ENCODE results near the gene HMGA1.
A peak's percentile ranks its signal among the peaks of the same experiment; 100 is the strongest.

Gene HMGA1

GRCh38 chr6:34223956-34224940, 12.4 kb upstream of the HMGA1 start:
- peak; percentile 89 to 94 (median 90) for DNase-seq (ENCODE audit: low read depth in 3 of 3)

- no peak for DNase-seq (ENCODE audit: low read depth in 3 of 3)
Measured at GRCh38 chr6:34225551-34225950, 11.1 kb upstream of the HMGA1 start.

GRCh38 chr6:34226066-34226465, 10.6 kb upstream of the HMGA1 start:
- no peak for DNase-seq (ENCODE audit: low read depth in 3 of 3)

- no peak for DNase-seq (ENCODE audit: low read depth in 3 of 3)
Measured at GRCh38 chr6:34226731-34227586, 9.7 kb upstream of the HMGA1 start.

GRCh38 chr6:34227761-34228421, 8.8 kb upstream of the HMGA1 start:
- DNase-seq (ENCODE audit: low read depth in 3 of 3) = no peak

- DNase-seq (ENCODE audit: low read depth in 3 of 3) = no peak
Measured at GRCh38 chr6:34229877-34230276, 6.8 kb upstream of the HMGA1 start.

- no peak for DNase-seq (ENCODE audit: low read depth in 3 of 3)
Measured at GRCh38 chr6:34230653-34231371, 5.9 kb upstream of the HMGA1 start.

- DNase-seq (ENCODE audit: low read depth in 3 of 3) = no peak
Measured at GRCh38 chr6:34231566-34232336, 4.9 kb upstream of the HMGA1 start.

GRCh38 chr6:34232901-34233300, 3.8 kb upstream of the HMGA1 start:
- no peak for DNase-seq (ENCODE audit: low read depth in 3 of 3)

GRCh38 chr6:34233867-34234266, 2.8 kb upstream of the HMGA1 start:
- no peak for DNase-seq (ENCODE audit: low read depth in 3 of 3)

GRCh38 chr6:34234667-34235306, 1.9 kb upstream of the HMGA1 start:
- no peak for DNase-seq (ENCODE audit: low read depth in 3 of 3)

- peak in 1 of 3 donors; percentile 60 for DNase-seq (ENCODE audit: low read depth in 3 of 3)
Measured at GRCh38 chr6:34235307-34236130, 1.2 kb upstream of the HMGA1 start.

- DNase-seq (ENCODE audit: low read depth in 3 of 3) = no peak
Measured at GRCh38 chr6:34236131-34236442, 586 bp upstream of the HMGA1 start.

- no peak for DNase-seq (ENCODE audit: low read depth in 3 of 3)
Measured at GRCh38 chr6:34237316-34237721, 646 bp downstream of the HMGA1 start.

- peak in 1 of 3 donors; percentile 69 for DNase-seq (ENCODE audit: low read depth in 3 of 3)
Measured at GRCh38 chr6:34237722-34238584, 1.3 kb downstream of the HMGA1 start.

GRCh38 chr6:34238585-34239499, 2.2 kb downstream of the HMGA1 start:
- no peak for DNase-seq (ENCODE audit: low read depth in 3 of 3)

- DNase-seq (ENCODE audit: low read depth in 3 of 3) = no peak
Measured at GRCh38 chr6:34239500-34239825, 2.8 kb downstream of the HMGA1 start.

All from stimulated activated CD4-positive, alpha-beta T cell treated with anti-CD3 and anti-CD28 coated beads, TNF-alpha, amount 100 ng/mL, for 48 hours (primary cell).